HepG2 (cell line): ENCODE data around the gene DNLZ. TPM values are rescaled to one million over a fixed set of nuclear protein-coding genes. Genes with fewer than 3 reads are reported as not detected.
A peak's percentile ranks its signal among the peaks of the same experiment; 100 is the strongest.

Source experiments
- ATAC-seq: fragments of 200-7000 bp; cut with Tn5 transposase; 3 replicates; pipeline ENCODE4 v1.9.1; 2020; ENCODE audit warnings: mild to moderate bottlenecking, moderate library complexity
- BruUV-seq: library from RNA; stranded (reverse); fragments of 400-500 nt; replicated peaks from 2 replicates; lab custom pipeline; 2021; lab: Mats Ljungman, UMichigan
- CTCF ChIA-PET: fragments of 300-600 bp; formaldehyde crosslinking; extraction: SDS; loops from one replicate; lab custom pipeline; 2021; ENCODE audit warnings: low total read pairs, inconsistent platforms, low intra/inter-chr PET ratio; lab: Yijun Ruan, JAX
- POLR2A ChIA-PET: fragments of 350-600 bp; sonication (Branson Sonifier 250); formaldehyde crosslinking; loops from one replicate; lab custom pipeline; 2020; ENCODE audit warnings: antibody characterized with exemption, inconsistent platforms; lab: Yijun Ruan, JAX
- DNase-seq: peaks from one replicate; pipeline ENCODE4 v3.0.0-alpha.2; 2015; ENCODE audit warnings: low spot score
- FAIRE-seq: peaks from 3 replicates; lab custom pipeline; 2011; peaks lifted over from hg19 to GRCh38; lab: Jason Lieb, UNC
- H2AFZ ChIP-seq: one replicate; pipeline ENCODE4 v1.6.1; 2011; ENCODE audit warnings: low read length, inconsistent platforms
- H3K27ac ChIP-seq: fragments of 300-600 bp; 3 replicates; pipeline ENCODE4 v1.8.0; 2011; ENCODE audit warnings: mixed run types, mild to moderate bottlenecking, mixed read lengths, low read length, inconsistent platforms; ENCODE audit not compliant: insufficient read depth; ENCODE audit errors: extremely low read length
- H3K27me3 ChIP-seq, 2 experiments: fragments of 200-600 bp in 1 of 2; 2 replicates in 1 of 2; 3 replicates in 1 of 2; pipeline versions ENCODE4 v1.6.0 to v1.8.0; 2011; ENCODE audit warnings: low read length in 2 of 2, mild to moderate bottlenecking in 2 of 2, moderate library complexity in 2 of 2, inconsistent platforms in 1 of 2; ENCODE audit not compliant: insufficient read depth in 2 of 2, control insufficient read depth in 1 of 2
- H3K36me3 ChIP-seq, 2 experiments: fragments of 200-600 bp in 1 of 2; replicated peaks in 1 of 2; 2 replicates in 1 of 2; 3 replicates in 1 of 2; pipeline versions ENCODE4 v1.5.1 to v1.8.0; 2011; ENCODE audit warnings: low read length in 2 of 2, inconsistent platforms in 1 of 2; ENCODE audit not compliant: insufficient read depth in 2 of 2, control insufficient read depth in 1 of 2
- H3K4me1 ChIP-seq: 2 replicates; pipeline ENCODE4 v1.5.1; 2012; ENCODE audit warnings: low read length, inconsistent platforms; ENCODE audit not compliant: insufficient read depth
- H3K4me2 ChIP-seq: 2 replicates; pipeline ENCODE4 v1.6.0; 2011; ENCODE audit warnings: low read depth, low read length, inconsistent platforms
- H3K4me3 ChIP-seq, 3 experiments: fragments of 200-600 bp in 1 of 3; sonication (generic), shearing (Covaris generic) in 1 of 3; replicated peaks in 1 of 3; 2 replicates each; pipeline ENCODE4 v1.5.1; 2011 to 2016; ENCODE audit warnings: low read length in 3 of 3, inconsistent platforms in 2 of 3, low read depth in 2 of 3, mild to moderate bottlenecking in 2 of 3, control low read depth in 1 of 3, mixed read lengths in 1 of 3; ENCODE audit not compliant: insufficient read depth in 1 of 3
- H3K79me2 ChIP-seq: one replicate; pipeline ENCODE4 v1.6.1; 2011; ENCODE audit warnings: low read length, inconsistent platforms; ENCODE audit not compliant: insufficient read depth
- H3K9ac ChIP-seq: 2 replicates; pipeline ENCODE4 v1.6.0; 2011; ENCODE audit warnings: mild to moderate bottlenecking, low read depth, low read length, inconsistent platforms; ENCODE audit not compliant: insufficient read depth
- H3K9me3 ChIP-seq: 2 replicates; pipeline ENCODE4 v1.5.1; 2012; ENCODE audit warnings: mild to moderate bottlenecking, low read length
- H4K20me1 ChIP-seq: 2 replicates; pipeline ENCODE4 v1.6.0; 2011; ENCODE audit warnings: inconsistent platforms, mild to moderate bottlenecking, low read length, moderate library complexity; ENCODE audit not compliant: insufficient read depth
- ATF2 ChIP-seq: sonication (generic); formaldehyde crosslinking; IDR thresholded peaks from 2 replicates; pipeline ENCODE4 v1.4.0; 2020; ENCODE audit warnings: missing genetic modification reagents
- EHMT2 ChIP-seq: fragments of 200-600 bp; sonication (generic); IDR thresholded peaks from 2 replicates; pipeline ENCODE4 v1.7.0; 2017; ENCODE audit warnings: antibody characterized with exemption, low read depth, low read length, borderline replicate concordance
- HDAC1 ChIP-seq: sonication (generic); formaldehyde crosslinking; IDR thresholded peaks from 2 replicates; pipeline ENCODE4 v1.5.1; 2020; ENCODE audit warnings: mild to moderate bottlenecking, missing genetic modification reagents
- NCOR1 ChIP-seq: fragments of 200-600 bp; sonication (generic); IDR thresholded peaks from 2 replicates; pipeline ENCODE4 v1.7.0; 2017; ENCODE audit warnings: antibody characterized with exemption, low read length, borderline replicate concordance
- NONO ChIP-seq, 2 experiments: fragments of 450-650 bp in 1 of 2; sonication (generic) in 1 of 2; formaldehyde crosslinking in 1 of 2; IDR thresholded peaks in 1 of 2; conservative IDR thresholded peaks in 1 of 2; 2 replicates each; pipeline versions ENCODE4 v1.6.1 to v1.8.0; 2017 to 2022; ENCODE audit warnings: mild to moderate bottlenecking in 1 of 2, missing genetic modification reagents in 1 of 2, moderate library complexity in 1 of 2
- SRF ChIP-seq: IDR thresholded peaks from 2 replicates; pipeline ENCODE4 v1.6.1; 2011; ENCODE audit warnings: mild to moderate bottlenecking, low read depth, low read length, moderate library complexity
- SRY ChIP-seq: sonication (generic); formaldehyde crosslinking; IDR thresholded peaks from 2 replicates; pipeline ENCODE4 v1.8.0; 2022; ENCODE audit warnings: mild to moderate bottlenecking, missing genetic modification reagents
- TBL1XR1 ChIP-seq: fragments of 150-350 bp; IDR thresholded peaks from 2 replicates; pipeline ENCODE4 v1.6.1; 2014; ENCODE audit warnings: borderline replicate concordance, low read length; ENCODE audit not compliant: partially characterized antibody
- ZFX ChIP-seq: sonication (generic); formaldehyde crosslinking; IDR thresholded peaks from 2 replicates; pipeline ENCODE4 v1.4.0; 2020; ENCODE audit warnings: mild to moderate bottlenecking, low read depth, missing genetic modification reagents, moderate library complexity
- ZNF230 ChIP-seq: sonication (generic); formaldehyde crosslinking; IDR thresholded peaks from 2 replicates; pipeline ENCODE4 v1.4.0; 2020; ENCODE audit warnings: mild to moderate bottlenecking, missing genetic modification reagents
- ZNF235 ChIP-seq: sonication (generic); formaldehyde crosslinking; IDR thresholded peaks from 2 replicates; pipeline ENCODE4 v1.8.1; 2023; ENCODE audit warnings: mild to moderate bottlenecking, missing genetic modification reagents, borderline replicate concordance
- ZNF451 ChIP-seq: sonication (generic); formaldehyde crosslinking; IDR thresholded peaks from 2 replicates; pipeline ENCODE4 v1.5.0; 2020; ENCODE audit warnings: mild to moderate bottlenecking, missing genetic modification reagents
- ZNF83 ChIP-seq: sonication (generic); formaldehyde crosslinking; IDR thresholded peaks from 2 replicates; pipeline ENCODE4 v1.4.0; 2020; ENCODE audit warnings: missing genetic modification reagents, mild to moderate bottlenecking, borderline replicate concordance
- WGBS: methylation state at CpG from one replicate; pipeline ENCODE4 v1.1.6; 2017; ENCODE audit warnings: low lambda C conversion rate; 5-methylcytosine and 5-hydroxymethylcytosine counted together
- in situ Hi-C: cut with HindIII; loops from 2 replicates; pipeline ENCODE4 v1.10.0; 2017; ENCODE audit warnings: low pct_unique_long_range_greater_than_20kb; ENCODE audit not compliant: extremely low pct_ligation_motif_present
- intact Hi-C: fragments of 100-400 bp; cut with micrococcal nuclease; formaldehyde crosslinking; loops from one replicate; pipeline ENCODE4 v1.10.0; 2022; ENCODE audit not compliant: unreplicated experiment
- polyA plus RNA-seq, 8 experiments: library from polyadenylated mRNA; depleted of rRNA in 3 of 8; stranded (reverse) in 7 of 8; unstranded in 1 of 8; fragments of >200 nt; fragmentation: Illumina TruSeq in 4 of 8; extraction: Trizol in 4 of 8; gene quantifications; 2 replicates each; pipeline versions ENCODE4 v1.2.1 to v1.2.3, GENCODE V29; 2011 to 2016; ENCODE audit warnings: low read depth in 4 of 8, missing spikeins in 1 of 8, mixed read lengths in 1 of 8; ENCODE audit not compliant: insufficient read depth in 1 of 8
- total RNA-seq, 5 experiments: library from RNA; depleted of rRNA; stranded (reverse); fragments of >200 nt; fragmentation: Illumina TruSeq; extraction: Trizol; gene quantifications; 2 replicates each; pipeline ENCODE4 v1.2.3, GENCODE V29; 2016; ENCODE audit warnings: low read depth in 1 of 5
- TF ChIP-seq, protein P1 (sequence below): IDR thresholded peaks from 2 replicates; pipeline ENCODE4 v1.6.1; 2016; ENCODE audit warnings: control low read depth
- TF ChIP-seq, protein P2 (sequence below): sonication (generic); formaldehyde crosslinking; IDR thresholded peaks from 2 replicates; pipeline ENCODE4; 2020; ENCODE audit warnings: missing genetic modification reagents, mild to moderate bottlenecking, borderline replicate concordance
- TF ChIP-seq, protein P3 (sequence below): sonication (generic); formaldehyde crosslinking; conservative IDR thresholded peaks from 2 replicates; pipeline ENCODE4 v1.4.0; 2020; ENCODE audit warnings: missing genetic modification reagents

DNLZ gene
- total and polyA plus RNA-seq, 2 of the 13 experiments (the other 11 are each of a cell fraction or from before 2014, with no cell fraction given) = 3.4 to 8.0 TPM

- peak; percentile 17; the same call in 2 of the 3 replicates for ATAC-seq
- CTCF ChIA-PET = no interaction called here
- H3K9me3 ChIP-seq = no peaks in the 10 kb centered on the region
- TF ChIP-seq, protein P1, sequence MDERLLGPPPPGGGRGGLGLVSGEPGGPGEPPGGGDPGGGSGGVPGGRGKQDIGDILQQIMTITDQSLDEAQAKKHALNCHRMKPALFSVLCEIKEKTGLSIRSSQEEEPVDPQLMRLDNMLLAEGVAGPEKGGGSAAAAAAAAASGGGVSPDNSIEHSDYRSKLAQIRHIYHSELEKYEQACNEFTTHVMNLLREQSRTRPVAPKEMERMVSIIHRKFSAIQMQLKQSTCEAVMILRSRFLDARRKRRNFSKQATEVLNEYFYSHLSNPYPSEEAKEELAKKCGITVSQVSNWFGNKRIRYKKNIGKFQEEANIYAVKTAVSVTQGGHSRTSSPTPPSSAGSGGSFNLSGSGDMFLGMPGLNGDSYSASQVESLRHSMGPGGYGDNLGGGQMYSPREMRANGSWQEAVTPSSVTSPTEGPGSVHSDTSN (CRISPR knock-in tag) = no peak
- peak; percentile 45 for TF ChIP-seq ZFX (CRISPR knock-in tag)
- TF ChIP-seq ZNF451 (CRISPR knock-in tag) = no peak
- TF ChIP-seq, protein P2, sequence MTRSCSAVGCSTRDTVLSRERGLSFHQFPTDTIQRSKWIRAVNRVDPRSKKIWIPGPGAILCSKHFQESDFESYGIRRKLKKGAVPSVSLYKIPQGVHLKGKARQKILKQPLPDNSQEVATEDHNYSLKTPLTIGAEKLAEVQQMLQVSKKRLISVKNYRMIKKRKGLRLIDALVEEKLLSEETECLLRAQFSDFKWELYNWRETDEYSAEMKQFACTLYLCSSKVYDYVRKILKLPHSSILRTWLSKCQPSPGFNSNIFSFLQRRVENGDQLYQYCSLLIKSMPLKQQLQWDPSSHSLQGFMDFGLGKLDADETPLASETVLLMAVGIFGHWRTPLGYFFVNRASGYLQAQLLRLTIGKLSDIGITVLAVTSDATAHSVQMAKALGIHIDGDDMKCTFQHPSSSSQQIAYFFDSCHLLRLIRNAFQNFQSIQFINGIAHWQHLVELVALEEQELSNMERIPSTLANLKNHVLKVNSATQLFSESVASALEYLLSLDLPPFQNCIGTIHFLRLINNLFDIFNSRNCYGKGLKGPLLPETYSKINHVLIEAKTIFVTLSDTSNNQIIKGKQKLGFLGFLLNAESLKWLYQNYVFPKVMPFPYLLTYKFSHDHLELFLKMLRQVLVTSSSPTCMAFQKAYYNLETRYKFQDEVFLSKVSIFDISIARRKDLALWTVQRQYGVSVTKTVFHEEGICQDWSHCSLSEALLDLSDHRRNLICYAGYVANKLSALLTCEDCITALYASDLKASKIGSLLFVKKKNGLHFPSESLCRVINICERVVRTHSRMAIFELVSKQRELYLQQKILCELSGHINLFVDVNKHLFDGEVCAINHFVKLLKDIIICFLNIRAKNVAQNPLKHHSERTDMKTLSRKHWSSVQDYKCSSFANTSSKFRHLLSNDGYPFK (CRISPR knock-in tag) = no peak
- no peak for TF ChIP-seq TBL1XR1
- TF ChIP-seq SRY (CRISPR knock-in tag) = no peak
- TF ChIP-seq SRF = no peak
- no peak for TF ChIP-seq ZNF83
- no peak for TF ChIP-seq EHMT2
- no peak for TF ChIP-seq NCOR1
- no peak for TF ChIP-seq ZNF235 (CRISPR knock-in tag)
- TF ChIP-seq ATF2 (CRISPR knock-in tag) = 0 out of 2 replicates have a peak, but pooled peaks have one; percentile 22
- TF ChIP-seq NONO (IDR thresholded peaks at IDR 0.05) = no peak
- TF ChIP-seq NONO (CRISPR knock-in tag; conservative IDR thresholded peaks at IDR 0.05) = no peak
- TF ChIP-seq HDAC1 = 0 out of 2 replicates have a peak, but pooled peaks have one; percentile 26
- TF ChIP-seq ZNF230 (CRISPR knock-in tag) = no peak
- TF ChIP-seq, protein P3, sequence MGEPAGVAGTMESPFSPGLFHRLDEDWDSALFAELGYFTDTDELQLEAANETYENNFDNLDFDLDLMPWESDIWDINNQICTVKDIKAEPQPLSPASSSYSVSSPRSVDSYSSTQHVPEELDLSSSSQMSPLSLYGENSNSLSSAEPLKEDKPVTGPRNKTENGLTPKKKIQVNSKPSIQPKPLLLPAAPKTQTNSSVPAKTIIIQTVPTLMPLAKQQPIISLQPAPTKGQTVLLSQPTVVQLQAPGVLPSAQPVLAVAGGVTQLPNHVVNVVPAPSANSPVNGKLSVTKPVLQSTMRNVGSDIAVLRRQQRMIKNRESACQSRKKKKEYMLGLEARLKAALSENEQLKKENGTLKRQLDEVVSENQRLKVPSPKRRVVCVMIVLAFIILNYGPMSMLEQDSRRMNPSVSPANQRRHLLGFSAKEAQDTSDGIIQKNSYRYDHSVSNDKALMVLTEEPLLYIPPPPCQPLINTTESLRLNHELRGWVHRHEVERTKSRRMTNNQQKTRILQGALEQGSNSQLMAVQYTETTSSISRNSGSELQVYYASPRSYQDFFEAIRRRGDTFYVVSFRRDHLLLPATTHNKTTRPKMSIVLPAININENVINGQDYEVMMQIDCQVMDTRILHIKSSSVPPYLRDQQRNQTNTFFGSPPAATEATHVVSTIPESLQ (CRISPR knock-in tag) = no peak
Measured at GRCh38 chr9:136341042-136341655, 22.4 kb downstream of the DNLZ start.

More at GRCh38 chr9:136341042-136341655, 22.4 kb downstream of the DNLZ start:
- POLR2A ChIA-PET = interaction anchor here (2.3 kb wide), 1 partner anchor 22 kb away, joined by 8 read pairs; no protein-coding TSS in a partner anchor
- Histone ChIP-seq H3K4me1 (peaks cover 55% of the 10 kb centered on the region), H3K79me2 (no peaks in the 10 kb centered on the region), H3K27me3 (peaks cover 1 to 11% of the 10 kb centered on the region in 2 experiments; a peak in 2 of 5 replicates), H4K20me1 (no peaks in the 10 kb centered on the region), H3K9ac (no peak overlapping the region), H3K27ac (no peak overlapping the region), H3K36me3 (no peaks in the 10 kb centered on the region), H3K4me2 (0 out of 2 replicates have a peak overlapping the region, but pooled peaks have one; percentile 7), H3K4me3 (no peak overlapping the region), H2AFZ (no peak overlapping the region)
- no peak for FAIRE-seq
- intact Hi-C loops = no loop called here
- in situ Hi-C loops = loop anchor here (25.0 kb wide), 1 partner anchor 296 kb away; no protein-coding TSS in a partner anchor
- 75% methylated on average over 4 of the region's 18 CpGs for WGBS
- no TSS peak for BruUV-seq
- DNase-seq = no peak
